Parathyroid adenoma (tissue), 2 donors: ENCODE data around the gene PVALB.

Source experiments
- H2AFZ ChIP-seq: fragments of 300-600 bp; sonication (generic); one replicate; pipeline ENCODE4 v1.7.0; 2017; ENCODE audit warnings: antibody characterized with exemption, mild to moderate bottlenecking
- H3K27ac ChIP-seq: fragments of 300-600 bp; sonication (generic); one replicate; pipeline ENCODE4 v1.7.0; 2017
- H3K27me3 ChIP-seq: fragments of 300-600 bp; sonication (generic); one replicate; pipeline ENCODE4 v1.7.0; 2017; ENCODE audit warnings: low read length; ENCODE audit not compliant: control insufficient read depth, insufficient read depth
- H3K36me3 ChIP-seq: fragments of 300-600 bp; sonication (generic); one replicate; pipeline ENCODE4 v1.7.0; 2017; ENCODE audit warnings: low read length; ENCODE audit not compliant: control insufficient read depth, insufficient read depth
- H3K4me1 ChIP-seq: fragments of 300-600 bp; sonication (generic); one replicate; pipeline ENCODE4 v1.7.0; 2017; ENCODE audit warnings: control low read depth
- H3K4me2 ChIP-seq: fragments of 300-600 bp; sonication (generic); one replicate; pipeline ENCODE4 v1.7.0; 2017; ENCODE audit warnings: low read length
- H3K4me3 ChIP-seq: fragments of 300-600 bp; sonication (generic); one replicate; pipeline ENCODE4 v1.7.0; 2017; ENCODE audit warnings: low read depth, low read length
- H3K79me2 ChIP-seq: fragments of 300-600 bp; sonication (generic); one replicate; pipeline ENCODE4 v1.7.0; 2017; ENCODE audit warnings: control low read depth
- H3K9ac ChIP-seq: fragments of 300-600 bp; sonication (generic); one replicate; pipeline ENCODE4 v1.7.0; 2017; ENCODE audit warnings: mild to moderate bottlenecking
- H3K9me3 ChIP-seq: fragments of 300-600 bp; sonication (generic); one replicate; pipeline ENCODE4 v1.7.0; 2017; ENCODE audit warnings: low read length; ENCODE audit not compliant: control insufficient read depth
- CTCF ChIP-seq: fragments of 300-600 bp; sonication (generic); IDR thresholded peaks from one replicate; pipeline ENCODE4 v1.7.0; 2017; ENCODE audit warnings: antibody characterized with exemption, mild to moderate bottlenecking
- donor health status: primary hyperparathyroidism.

PVALB gene

GRCh38 chr22:36778020-36778419 is 38.8 kb downstream of the PVALB start:
- no peaks in the 10 kb centered on the region for H3K4me1 ChIP-seq
- H2AFZ ChIP-seq = no peak overlapping the region
- no peaks in the 10 kb centered on the region for H3K27me3 ChIP-seq
- H3K4me2 ChIP-seq = no peak overlapping the region
- H3K27ac ChIP-seq = no peak overlapping the region
- no peaks in the 10 kb centered on the region for H3K9me3 ChIP-seq
- no peak overlapping the region for H3K4me3 ChIP-seq
- no peak overlapping the region for H3K9ac ChIP-seq
- H3K79me2 ChIP-seq = no peaks in the 10 kb centered on the region
- H3K36me3 ChIP-seq = no peaks in the 10 kb centered on the region
- no peak for TF ChIP-seq CTCF

- no peaks in the 10 kb centered on the region for H3K36me3 ChIP-seq
- H3K4me1 ChIP-seq = no peaks in the 10 kb centered on the region
- H3K4me2 ChIP-seq = peak overlapping the region; percentile 71
- H3K4me3 ChIP-seq = peak overlapping the region; percentile 76
- H3K79me2 ChIP-seq = no peaks in the 10 kb centered on the region
- TF ChIP-seq CTCF = no peak
- peak overlapping the region; percentile 87 for H2AFZ ChIP-seq
- no peaks in the 10 kb centered on the region for H3K27me3 ChIP-seq
- H3K9me3 ChIP-seq = no peaks in the 10 kb centered on the region
- H3K27ac ChIP-seq = peak overlapping the region; percentile 39
- H3K9ac ChIP-seq = no peak overlapping the region
Observed at GRCh38 chr22:36776722-36777121, 40.1 kb downstream of the PVALB start.

GRCh38 chr22:36775964-36776669 is 40.7 kb downstream of the PVALB start, which contains the start of gene IFT27:
Gene IFT27, minus strand, starts transcription at chr22:36776119. Its CDS starts 412 bp downstream, at chr22:36775707.
- Histone ChIP-seq H3K79me2 (no peaks in the 10 kb centered on the region), H3K4me1 (no peaks in the 10 kb centered on the region), H3K27ac (peak within 1 kb of the TSS; percentile 39), H3K9me3 (no peaks in the 10 kb centered on the region), H3K27me3 (no peaks in the 10 kb centered on the region), H2AFZ (peak within 1 kb of the TSS; percentile 87), H3K36me3 (no peaks in the 10 kb centered on the region), H3K9ac (no peak within 1 kb of the TSS), H3K4me2 (peak within 1 kb of the TSS; percentile 95), H3K4me3 (peak within 1 kb of the TSS; percentile 76)
- TF ChIP-seq CTCF = no peak

GRCh38 chr22:36775586-36775963 is 41.3 kb downstream of the PVALB start:
- H3K27ac ChIP-seq = peak overlapping the region; percentile 11
- no peak for TF ChIP-seq CTCF

GRCh38 chr22:36773935-36774334 is 42.9 kb downstream of the PVALB start:
- Histone ChIP-seq H3K27me3 (no peaks in the 10 kb centered on the region), H3K9me3 (no peaks in the 10 kb centered on the region), H3K79me2 (no peaks in the 10 kb centered on the region), H2AFZ (no peak overlapping the region), H3K9ac (no peak overlapping the region), H3K36me3 (no peaks in the 10 kb centered on the region), H3K27ac (no peak overlapping the region), H3K4me2 (no peak overlapping the region), H3K4me3 (no peak overlapping the region), H3K4me1 (no peaks in the 10 kb centered on the region)
- TF ChIP-seq CTCF = peak; percentile 21

More at GRCh38 chr22:36775586-36775963, 41.3 kb downstream of the PVALB start:
- H2AFZ ChIP-seq = peak overlapping the region; percentile 75
- peak overlapping the region; percentile 95 for H3K4me2 ChIP-seq
- no peak overlapping the region for H3K9ac ChIP-seq
- no peaks in the 10 kb centered on the region for H3K9me3 ChIP-seq
- no peaks in the 10 kb centered on the region for H3K4me1 ChIP-seq
- H3K79me2 ChIP-seq = no peaks in the 10 kb centered on the region
- no peaks in the 10 kb centered on the region for H3K36me3 ChIP-seq
- peak overlapping the region; percentile 76 for H3K4me3 ChIP-seq
- H3K27me3 ChIP-seq = no peaks in the 10 kb centered on the region
